Lower lobe of right lung (tissue), 2 donors: Measurements from ENCODE around the gene TRPM8. TPM values are rescaled to one million over a fixed set of nuclear protein-coding genes. Genes with fewer than 3 reads are reported as not detected.

Experiments
- ATAC-seq, 2 donors: fragments of 200-7000 bp; cut with Tn5 transposase; one replicate each; pipeline ENCODE4 v1.9.1; 2020 to 2022; ENCODE audit warnings: mild to moderate bottlenecking in 2 of 2, moderate library complexity in 2 of 2
- DNase-seq: peaks from one replicate; pipeline ENCODE4 v3.0.0-alpha.2; 2020
- H3K27ac ChIP-seq: fragments of 200-600 bp; one replicate; pipeline ENCODE4 v1.8.0; 2022
- H3K27me3 ChIP-seq: fragments of 200-600 bp; one replicate; pipeline ENCODE4 v1.8.0; 2022; ENCODE audit warnings: low read depth
- H3K36me3 ChIP-seq: fragments of 200-600 bp; one replicate; pipeline ENCODE4 v1.8.0; 2022; ENCODE audit warnings: mild to moderate bottlenecking
- H3K4me1 ChIP-seq: fragments of 200-600 bp; one replicate; pipeline ENCODE4 v1.8.0; 2022
- H3K4me3 ChIP-seq: fragments of 200-600 bp; one replicate; pipeline ENCODE4 v1.8.0; 2022; ENCODE audit warnings: mild to moderate bottlenecking
- H3K9me3 ChIP-seq: fragments of 200-600 bp; one replicate; pipeline ENCODE4 v1.8.0; 2022
- intact Hi-C: fragments of 100-400 bp; cut with DNase I; formaldehyde crosslinking; loops from one replicate; pipeline ENCODE4 v1.11.0; 2022
- total RNA-seq: library from RNA; stranded (reverse); fragmentation: NEBNext Ultra II Directional; extraction: Animal tissue kit (Norgen Biotek cat#: 25700); gene quantifications from one replicate; pipeline ENCODE4 v1.2.1, GENCODE V29; 2021
- TF ChIP-seq, protein P1 (sequence below): fragments of 200-600 bp; IDR thresholded peaks from one replicate; pipeline ENCODE4 v1.8.0; 2022; ENCODE audit warnings: antibody characterized with exemption, mild to moderate bottlenecking
- donor health status: DM: no; HTN: yes; CAD: no; lungs with severe emphysema.

The TRPM8 gene
- total RNA-seq, 1 donor from 2014 or later, result not detected

DNA sequence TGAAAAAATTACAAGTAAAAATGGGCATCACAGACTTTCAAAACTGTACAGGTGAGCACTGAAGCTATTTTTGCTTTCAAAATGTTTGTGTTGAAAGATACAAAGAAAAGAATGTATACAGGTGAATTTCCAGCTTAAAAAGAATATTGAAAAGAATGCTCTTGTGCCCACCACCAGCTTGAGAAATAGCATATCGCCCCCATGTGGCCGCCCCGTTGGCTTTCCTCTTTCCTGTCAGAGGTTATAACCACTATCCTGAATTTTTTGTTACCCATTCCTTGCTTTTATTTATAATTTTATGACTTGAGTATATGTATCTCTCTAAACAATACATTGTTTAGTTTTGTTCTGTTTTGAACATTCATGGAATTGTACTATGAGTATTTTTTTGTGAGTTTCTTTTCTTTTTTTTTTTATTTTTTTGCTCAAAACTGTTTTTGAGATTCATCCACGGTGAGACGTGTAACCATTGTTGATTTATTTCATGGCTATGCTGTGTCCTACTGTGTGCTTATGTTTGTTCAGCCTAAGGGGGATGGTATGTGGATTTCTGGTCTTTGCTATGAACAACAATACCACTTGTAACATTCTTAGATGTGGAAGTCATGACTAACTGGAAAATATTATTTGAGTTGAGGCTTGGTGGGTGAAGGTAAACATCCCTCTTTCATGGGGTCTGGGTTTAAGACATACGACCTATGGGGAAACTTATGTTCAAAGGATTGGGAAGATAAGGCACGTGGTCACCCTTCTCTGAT is 11.6 kb downstream of the TRPM8 start:
- H3K4me1 ChIP-seq, result no peaks in the 10 kb centered on the region
- H3K27ac ChIP-seq, result no peak overlapping the region
- no peaks in the 10 kb centered on the region for H3K36me3 ChIP-seq
- H3K27me3 ChIP-seq, result peaks cover 8% of the 10 kb centered on the region
- DNase-seq (no peak), ATAC-seq (no peak)
- TF ChIP-seq, protein P1, sequence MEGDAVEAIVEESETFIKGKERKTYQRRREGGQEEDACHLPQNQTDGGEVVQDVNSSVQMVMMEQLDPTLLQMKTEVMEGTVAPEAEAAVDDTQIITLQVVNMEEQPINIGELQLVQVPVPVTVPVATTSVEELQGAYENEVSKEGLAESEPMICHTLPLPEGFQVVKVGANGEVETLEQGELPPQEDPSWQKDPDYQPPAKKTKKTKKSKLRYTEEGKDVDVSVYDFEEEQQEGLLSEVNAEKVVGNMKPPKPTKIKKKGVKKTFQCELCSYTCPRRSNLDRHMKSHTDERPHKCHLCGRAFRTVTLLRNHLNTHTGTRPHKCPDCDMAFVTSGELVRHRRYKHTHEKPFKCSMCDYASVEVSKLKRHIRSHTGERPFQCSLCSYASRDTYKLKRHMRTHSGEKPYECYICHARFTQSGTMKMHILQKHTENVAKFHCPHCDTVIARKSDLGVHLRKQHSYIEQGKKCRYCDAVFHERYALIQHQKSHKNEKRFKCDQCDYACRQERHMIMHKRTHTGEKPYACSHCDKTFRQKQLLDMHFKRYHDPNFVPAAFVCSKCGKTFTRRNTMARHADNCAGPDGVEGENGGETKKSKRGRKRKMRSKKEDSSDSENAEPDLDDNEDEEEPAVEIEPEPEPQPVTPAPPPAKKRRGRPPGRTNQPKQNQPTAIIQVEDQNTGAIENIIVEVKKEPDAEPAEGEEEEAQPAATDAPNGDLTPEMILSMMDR, result peak; percentile 27
- intact Hi-C loops, result no loop called here
- no peaks in the 10 kb centered on the region for H3K9me3 ChIP-seq
- no peak overlapping the region for H3K4me3 ChIP-seq

DNA sequence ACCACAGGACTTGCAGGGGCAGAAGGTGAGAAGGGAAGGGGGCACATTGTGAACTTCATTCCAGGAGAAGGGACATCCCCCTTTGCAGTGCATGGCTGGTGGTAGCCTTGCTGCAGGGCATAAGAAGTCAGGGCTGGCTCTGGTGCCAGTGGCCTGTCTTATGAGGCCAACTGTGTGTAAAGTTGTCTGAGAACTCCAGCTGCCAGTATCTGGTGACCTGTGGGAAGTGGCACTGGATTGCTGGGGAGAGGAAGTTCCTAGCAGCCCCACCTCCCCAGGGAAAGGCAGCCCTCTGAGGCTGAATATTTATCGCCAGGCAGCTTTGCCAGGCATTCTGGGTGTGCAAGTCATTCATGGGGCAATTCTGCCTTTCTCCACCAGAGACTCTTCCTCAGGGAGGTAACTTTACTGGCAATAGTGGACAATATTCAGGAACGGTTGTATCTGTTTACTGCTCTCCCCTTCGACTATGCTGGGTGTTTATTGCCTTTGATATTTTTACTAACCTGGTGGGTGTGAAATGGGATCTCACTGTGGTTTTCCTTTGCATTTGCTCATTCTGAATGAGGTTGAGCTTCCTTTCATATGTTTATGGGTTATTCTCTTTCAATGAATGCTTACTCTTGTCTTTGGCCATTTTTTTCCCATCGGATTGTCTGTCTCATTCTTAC is 12.3 kb downstream of the TRPM8 start:
- Histone ChIP-seq H3K27ac (no peak overlapping the region), H3K27me3 (peaks cover 8% of the 10 kb centered on the region), H3K9me3 (no peaks in the 10 kb centered on the region), H3K36me3 (no peaks in the 10 kb centered on the region), H3K4me1 (no peaks in the 10 kb centered on the region), H3K4me3 (no peak overlapping the region)
- DNase-seq, result no peak
- intact Hi-C loops, result no loop called here
- TF ChIP-seq, protein P1, result no peak
- ATAC-seq, result no peak

DNA sequence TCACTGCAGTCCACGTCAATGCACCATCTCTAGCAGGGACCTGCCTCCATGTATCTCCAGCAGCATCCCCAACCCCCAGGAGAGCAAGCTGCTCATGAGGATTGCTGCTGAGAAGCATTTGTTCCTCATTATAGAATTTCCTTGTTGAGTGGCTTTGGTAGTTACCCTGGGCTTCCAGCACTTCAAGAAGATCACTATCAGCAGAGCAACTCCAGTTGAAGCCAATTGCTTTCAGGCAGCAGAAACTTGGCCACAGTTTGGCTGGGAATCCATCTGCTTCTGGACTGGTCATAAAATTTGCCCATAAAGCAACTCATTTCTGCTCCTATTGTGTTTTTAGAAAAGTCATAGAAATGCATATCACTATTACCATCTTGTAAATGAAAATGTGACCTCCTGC is 17.4 kb downstream of the TRPM8 start:
- Histone ChIP-seq H3K27me3 (peaks cover 28% of the 10 kb centered on the region), H3K9me3 (no peaks in the 10 kb centered on the region), H3K4me1 (no peaks in the 10 kb centered on the region), H3K36me3 (no peaks in the 10 kb centered on the region), H3K4me3 (no peak overlapping the region), H3K27ac (no peak overlapping the region)
- TF ChIP-seq, protein P1, result no peak
- DNase-seq, result no peak
- intact Hi-C loops, result no loop called here
- no peak for ATAC-seq

DNA sequence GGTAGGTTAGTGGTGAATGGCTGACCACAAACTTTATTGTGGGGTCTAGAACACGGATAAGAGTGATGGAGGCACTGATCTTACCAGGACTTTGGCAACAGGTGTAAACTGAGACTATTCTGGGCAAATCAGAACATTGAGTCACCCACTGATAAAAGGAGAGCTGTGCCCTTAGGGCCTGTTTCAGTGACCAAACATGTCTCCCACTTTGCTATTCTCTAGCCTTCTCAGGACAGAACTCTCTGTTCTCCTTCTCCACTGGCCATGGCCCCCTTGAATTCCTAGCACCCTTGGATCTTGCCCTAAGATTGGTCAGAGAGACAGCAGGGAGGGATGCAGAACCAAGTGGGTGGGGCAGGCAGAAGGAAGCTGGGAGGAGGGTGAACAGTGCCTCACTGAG is 18.3 kb downstream of the TRPM8 start:
- ATAC-seq (no peak), DNase-seq (no peak)
- Histone ChIP-seq H3K27ac (no peak overlapping the region), H3K4me1 (no peaks in the 10 kb centered on the region), H3K9me3 (no peaks in the 10 kb centered on the region), H3K36me3 (no peaks in the 10 kb centered on the region), H3K27me3 (peaks cover 28% of the 10 kb centered on the region), H3K4me3 (no peak overlapping the region)
- TF ChIP-seq, protein P1, result no peak
- intact Hi-C loops, result no loop called here

DNA sequence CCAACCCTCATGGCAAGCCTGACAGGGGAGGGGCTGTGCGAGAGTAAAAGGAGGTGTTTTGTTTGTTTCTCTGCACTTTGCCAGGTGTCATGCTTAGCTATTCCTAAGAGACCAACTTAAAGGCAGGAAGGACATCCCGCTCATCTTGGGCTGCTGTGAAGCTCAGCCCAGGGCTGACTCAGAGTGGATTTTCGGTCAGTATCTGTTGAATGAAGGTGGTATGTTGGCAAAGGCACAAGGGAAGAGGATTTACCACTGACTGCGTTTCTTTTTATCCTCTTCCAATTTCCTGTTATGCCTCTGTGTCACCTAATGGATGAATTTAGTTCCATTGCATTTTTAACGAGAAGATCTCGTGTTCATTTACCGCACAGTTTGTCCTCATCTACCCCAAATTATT is 18.9 kb downstream of the TRPM8 start:
- no peaks in the 10 kb centered on the region for H3K4me1 ChIP-seq
- DNase-seq (no peak), ATAC-seq (no peak)
- H3K4me3 ChIP-seq, result no peak overlapping the region
- no peak overlapping the region for H3K27ac ChIP-seq
- no peaks in the 10 kb centered on the region for H3K9me3 ChIP-seq
- no peaks in the 10 kb centered on the region for H3K36me3 ChIP-seq
- TF ChIP-seq, protein P1, result no peak
- H3K27me3 ChIP-seq, result peaks cover 22% of the 10 kb centered on the region
- intact Hi-C loops, result no loop called here
